Measurements from ENCODE around the gene TEF. TPM values are rescaled to one million over a fixed set of nuclear protein-coding genes. Genes with fewer than 3 reads are reported as not detected.
"Not testable (repeated sequence)": the region's sequence is repeated elsewhere in the genome, so short reads cannot be mapped to it uniquely, and the experiment has no call there.

Gene TEF
- polyA plus RNA-seq, 4 donors, result 6.1 to 11.8 (median 9.4) TPM

DNA sequence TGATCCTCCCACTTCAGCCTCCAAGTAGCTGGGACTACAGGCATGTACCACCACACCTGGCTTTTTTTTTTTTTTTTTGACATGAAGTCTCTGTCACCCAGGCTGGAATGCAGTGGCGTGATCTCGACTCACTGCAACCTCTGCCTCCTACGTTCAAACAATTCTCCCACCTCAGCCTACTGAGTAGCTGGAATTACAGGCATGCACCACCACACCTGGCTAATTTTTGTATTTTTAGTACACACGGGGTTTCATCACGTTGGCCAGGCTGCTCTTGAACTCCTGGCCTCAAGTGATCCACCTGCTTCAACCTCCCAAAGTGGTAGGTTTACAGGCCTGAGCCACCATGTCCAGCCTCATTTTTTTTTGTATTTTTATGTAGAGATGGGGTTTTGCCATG is 58.8 kb downstream of the TEF start:
- FAIRE-seq, DNase-seq: not testable (repeated sequence)
- H3K36me3 ChIP-seq (ENCODE audit: control insufficient read depth in 3 of 3, insufficient read depth in 2 of 3, low read depth in 1 of 3, low read length in 3 of 3), result peaks cover 8 to 65% (median 14%) of the 10 kb centered on the region in 3 donors

DNA sequence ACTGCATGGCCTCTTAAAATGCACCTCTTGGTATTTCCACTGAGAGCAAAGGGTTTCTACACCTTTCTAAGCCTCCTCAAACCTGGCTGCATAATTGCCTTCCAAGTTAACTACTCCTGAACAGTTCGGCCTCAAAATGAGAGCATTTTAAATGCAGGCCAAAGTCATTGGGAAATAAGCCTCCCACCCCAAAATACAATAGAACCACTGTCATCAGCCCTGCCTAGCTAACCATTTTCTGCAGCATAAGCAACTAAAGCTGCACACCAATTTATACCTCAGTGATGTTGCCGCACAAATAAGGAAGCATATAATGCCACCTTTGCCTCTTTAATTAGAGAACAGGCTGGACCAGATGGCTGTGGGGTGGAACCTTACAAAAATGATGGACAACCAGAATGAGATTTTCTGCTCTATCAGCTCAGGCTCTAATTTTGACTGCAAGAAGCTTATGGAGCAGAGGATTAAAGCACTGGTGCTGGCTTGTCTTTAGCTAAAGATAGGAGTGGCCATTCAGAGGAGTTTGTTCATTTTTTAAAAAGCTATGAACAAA is 60.6 kb downstream of the TEF start:
- Histone ChIP-seq H3K27me3 (ENCODE audit: control insufficient read depth in 3 of 3, insufficient read depth in 3 of 3, low read length in 3 of 3) (no peaks in the 10 kb centered on the region), H3K27ac (ENCODE audit: low read depth in 1 of 3, low read length in 2 of 3) (peak overlapping the region in 1 of 3 donors; percentile 17), H3K4me1 (ENCODE audit: control insufficient read depth in 3 of 3, insufficient read depth in 2 of 3, low read depth in 1 of 3, low read length in 2 of 3) (peaks cover 0 to 14% (median 0%) of the 10 kb centered on the region in 3 donors), H3K9me3 (ENCODE audit: control insufficient read depth in 2 of 2, insufficient read depth in 1 of 2, low read depth in 1 of 2, low read length in 1 of 2) (no peaks in the 10 kb centered on the region), H3K36me3 (ENCODE audit: control insufficient read depth in 3 of 3, insufficient read depth in 2 of 3, low read depth in 1 of 3, low read length in 3 of 3) (peaks cover 1 to 47% (median 2%) of the 10 kb centered on the region in 3 donors), H3K4me3 (ENCODE audit: low read depth in 1 of 3, low read length in 3 of 3) (no peak overlapping the region)
- 41 to 55% (median 53%) methylated on average over 2 of the region's 2 CpGs for WGBS, 3 donors
- DNase-seq, result peak in 1 of 2 donors; percentile 23
- FAIRE-seq, result no peak

More for the DNA sequence above, 58.8 kb downstream of the TEF start:
- H3K4me1 ChIP-seq (ENCODE audit: control insufficient read depth in 3 of 3, insufficient read depth in 2 of 3, low read depth in 1 of 3, low read length in 2 of 3), result peaks cover 0 to 14% (median 0%) of the 10 kb centered on the region in 3 donors
- not testable (repeated sequence) for H3K9me3 ChIP-seq (ENCODE audit: control insufficient read depth in 2 of 2, insufficient read depth in 1 of 2, low read depth in 1 of 2, low read length in 1 of 2); H3K27ac ChIP-seq (ENCODE audit: low read depth in 1 of 3, low read length in 2 of 3); H3K27me3 ChIP-seq (ENCODE audit: control insufficient read depth in 3 of 3, insufficient read depth in 3 of 3, low read length in 3 of 3); H3K4me3 ChIP-seq (ENCODE audit: low read depth in 1 of 3, low read length in 3 of 3)
- WGBS, 3 donors, result 81 to 89% (median 82%) methylated on average over 5 of the region's 5 CpGs

DNA sequence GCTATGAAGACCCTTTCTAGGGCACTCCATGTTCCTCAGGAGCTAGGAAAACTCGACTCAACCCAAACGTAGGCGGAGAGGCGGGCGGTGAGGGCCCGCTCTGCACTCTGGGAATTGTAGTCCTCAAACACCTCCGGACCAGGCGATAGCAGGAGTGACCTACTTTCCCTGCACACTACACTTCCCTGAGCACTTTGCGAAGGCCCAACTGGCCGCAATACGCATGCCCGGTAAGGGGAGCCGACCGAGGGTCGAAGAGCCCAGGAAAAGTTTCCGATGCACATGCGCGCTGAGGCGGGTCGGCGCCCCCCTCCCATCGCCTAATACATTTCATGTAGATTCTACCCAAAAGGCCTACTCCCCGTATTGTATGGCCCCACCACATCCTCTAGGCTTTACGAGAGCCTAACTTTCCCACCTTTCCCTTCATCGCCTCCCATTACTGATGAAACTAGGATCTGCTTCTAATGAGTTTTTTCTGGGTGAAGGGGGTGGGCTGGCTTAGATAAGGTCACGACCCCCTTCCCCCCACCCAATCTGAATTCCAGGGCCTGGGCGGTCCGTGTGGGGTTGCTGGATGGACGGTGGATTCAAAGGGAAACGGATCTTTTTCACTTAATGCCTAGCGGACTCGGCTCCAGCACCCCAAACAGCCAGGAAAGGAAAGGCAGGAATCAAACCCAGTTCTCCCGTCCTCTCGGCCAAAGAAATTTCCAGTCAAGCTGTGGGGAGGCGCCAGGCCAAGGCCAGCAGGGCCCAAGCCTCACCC is 62.8 kb downstream of the TEF start:
- Histone ChIP-seq H3K4me3 (ENCODE audit: low read depth in 1 of 3, low read length in 3 of 3) (peak overlapping the region; percentile 68 to 97 (median 90)), H3K4me1 (ENCODE audit: control insufficient read depth in 3 of 3, insufficient read depth in 2 of 3, low read depth in 1 of 3, low read length in 2 of 3) (peaks cover 0 to 22% (median 0%) of the 10 kb centered on the region in 3 donors), H3K36me3 (ENCODE audit: control insufficient read depth in 3 of 3, insufficient read depth in 2 of 3, low read depth in 1 of 3, low read length in 3 of 3) (peaks cover 0 to 30% (median 2%) of the 10 kb centered on the region in 3 donors), H3K9me3 (ENCODE audit: control insufficient read depth in 2 of 2, insufficient read depth in 1 of 2, low read depth in 1 of 2, low read length in 1 of 2) (no peaks in the 10 kb centered on the region), H3K27ac (ENCODE audit: low read depth in 1 of 3, low read length in 2 of 3) (peak overlapping the region; percentile 81 to 100 (median 95)), H3K27me3 (ENCODE audit: control insufficient read depth in 3 of 3, insufficient read depth in 3 of 3, low read length in 3 of 3) (no peaks in the 10 kb centered on the region)
- WGBS, 3 donors, result 0% methylated on average over 35 of the region's 35 CpGs
- DNase-seq (peak; percentile 93 to 96), FAIRE-seq (no peak)

DNA sequence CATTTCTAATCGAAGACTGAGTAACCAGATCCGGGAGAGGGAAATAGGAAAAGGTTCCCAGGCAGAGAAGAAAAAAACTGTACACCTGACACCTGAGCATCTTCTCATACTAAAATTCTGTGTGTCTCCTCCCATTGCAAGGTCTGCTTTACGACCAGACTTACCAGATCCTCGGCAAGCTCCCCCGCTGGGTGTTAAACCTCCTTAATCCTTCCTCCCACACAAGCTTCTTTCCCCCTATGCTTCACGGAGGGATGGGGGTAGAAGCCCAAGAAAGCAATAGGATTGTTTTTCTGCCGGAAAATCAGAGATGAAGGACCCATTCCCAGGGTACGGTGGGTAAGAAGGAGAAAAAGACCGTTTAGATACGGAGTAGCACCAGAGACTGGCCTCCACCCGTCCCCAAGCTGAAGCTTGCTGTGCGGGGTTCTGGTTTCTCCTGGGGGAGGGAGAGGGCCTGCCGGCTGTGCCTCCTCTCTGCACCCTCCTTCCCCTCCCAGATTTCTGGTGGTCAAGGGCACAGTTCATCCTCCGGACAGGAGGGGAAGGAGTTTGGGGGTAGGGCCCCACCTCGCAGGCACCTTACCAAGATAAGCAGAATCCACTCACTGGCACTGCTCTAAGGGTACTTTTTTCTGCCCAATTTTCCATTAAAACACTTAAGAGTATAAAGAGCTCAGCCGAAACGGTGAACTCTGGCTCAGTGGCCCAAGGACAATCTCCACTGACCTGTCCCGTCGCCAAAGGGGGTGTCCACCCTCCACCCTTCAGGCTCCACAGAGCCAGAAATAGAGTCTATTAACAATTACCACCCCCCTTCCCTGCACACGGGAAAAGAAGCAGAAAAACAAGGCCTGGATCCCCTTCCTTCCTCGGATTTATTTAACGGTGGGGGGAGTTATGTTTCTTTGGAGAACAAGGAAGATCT is 63.7 kb downstream of the TEF start:
- H3K27ac ChIP-seq (ENCODE audit: low read depth in 1 of 3, low read length in 2 of 3), result peak overlapping the region; percentile 81 to 100 (median 95)
- H3K9me3 ChIP-seq (ENCODE audit: control insufficient read depth in 2 of 2, insufficient read depth in 1 of 2, low read depth in 1 of 2, low read length in 1 of 2), result no peaks in the 10 kb centered on the region
- peak overlapping the region; percentile 68 to 97 (median 90) for H3K4me3 ChIP-seq (ENCODE audit: low read depth in 1 of 3, low read length in 3 of 3)
- DNase-seq, result peak; percentile 51 to 57
- H3K36me3 ChIP-seq (ENCODE audit: control insufficient read depth in 3 of 3, insufficient read depth in 2 of 3, low read depth in 1 of 3, low read length in 3 of 3), result peaks cover 0 to 23% (median 2%) of the 10 kb centered on the region in 3 donors
- H3K27me3 ChIP-seq (ENCODE audit: control insufficient read depth in 3 of 3, insufficient read depth in 3 of 3, low read length in 3 of 3), result no peaks in the 10 kb centered on the region
- FAIRE-seq, result no peak
- WGBS, 3 donors, result 0 to 1% (median 0%) methylated on average over 22 of the region's 22 CpGs
- H3K4me1 ChIP-seq (ENCODE audit: control insufficient read depth in 3 of 3, insufficient read depth in 2 of 3, low read depth in 1 of 3, low read length in 2 of 3), result peaks cover 0 to 22% (median 0%) of the 10 kb centered on the region in 3 donors

DNA sequence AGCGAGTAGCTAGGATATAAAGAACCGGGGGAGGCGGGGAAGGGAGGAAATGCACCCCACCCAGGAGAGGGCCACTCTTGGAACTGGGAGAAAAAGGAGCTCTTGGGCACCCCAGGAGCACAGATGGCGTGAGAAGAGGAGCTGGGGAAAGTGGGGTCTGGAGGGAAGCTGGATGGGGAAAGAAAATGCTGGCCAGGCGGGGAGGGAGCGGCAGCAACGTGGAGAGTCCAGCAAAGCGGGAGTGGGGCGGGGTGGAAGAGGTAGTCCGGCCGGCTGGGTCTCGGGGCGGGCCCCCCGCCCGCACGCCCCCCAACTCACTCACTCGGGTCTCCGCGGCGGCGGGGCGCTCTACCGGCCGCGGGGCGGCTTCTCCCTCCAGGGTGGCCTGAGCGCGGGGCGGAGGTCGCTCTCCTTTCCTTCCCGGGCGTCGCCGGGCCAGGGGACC is 64.3 kb downstream of the TEF start:
- Histone ChIP-seq H3K36me3 (ENCODE audit: control insufficient read depth in 3 of 3, insufficient read depth in 2 of 3, low read depth in 1 of 3, low read length in 3 of 3) (peaks cover 0 to 16% (median 2%) of the 10 kb centered on the region in 3 donors), H3K4me1 (ENCODE audit: control insufficient read depth in 3 of 3, insufficient read depth in 2 of 3, low read depth in 1 of 3, low read length in 2 of 3) (peaks cover 0 to 22% (median 0%) of the 10 kb centered on the region in 3 donors), H3K27me3 (ENCODE audit: control insufficient read depth in 3 of 3, insufficient read depth in 3 of 3, low read length in 3 of 3) (no peaks in the 10 kb centered on the region), H3K4me3 (ENCODE audit: low read depth in 1 of 3, low read length in 3 of 3) (peak overlapping the region; percentile 68 to 97 (median 90)), H3K27ac (ENCODE audit: low read depth in 1 of 3, low read length in 2 of 3) (peak overlapping the region; percentile 81 to 100 (median 95)), H3K9me3 (ENCODE audit: control insufficient read depth in 2 of 2, insufficient read depth in 1 of 2, low read depth in 1 of 2, low read length in 1 of 2) (no peaks in the 10 kb centered on the region)
- FAIRE-seq (no peak), DNase-seq (no peak)
- 0 to 2% (median 1%) methylated on average over 20 to 34 of the region's 34 CpGs for WGBS, 3 donors

DNA sequence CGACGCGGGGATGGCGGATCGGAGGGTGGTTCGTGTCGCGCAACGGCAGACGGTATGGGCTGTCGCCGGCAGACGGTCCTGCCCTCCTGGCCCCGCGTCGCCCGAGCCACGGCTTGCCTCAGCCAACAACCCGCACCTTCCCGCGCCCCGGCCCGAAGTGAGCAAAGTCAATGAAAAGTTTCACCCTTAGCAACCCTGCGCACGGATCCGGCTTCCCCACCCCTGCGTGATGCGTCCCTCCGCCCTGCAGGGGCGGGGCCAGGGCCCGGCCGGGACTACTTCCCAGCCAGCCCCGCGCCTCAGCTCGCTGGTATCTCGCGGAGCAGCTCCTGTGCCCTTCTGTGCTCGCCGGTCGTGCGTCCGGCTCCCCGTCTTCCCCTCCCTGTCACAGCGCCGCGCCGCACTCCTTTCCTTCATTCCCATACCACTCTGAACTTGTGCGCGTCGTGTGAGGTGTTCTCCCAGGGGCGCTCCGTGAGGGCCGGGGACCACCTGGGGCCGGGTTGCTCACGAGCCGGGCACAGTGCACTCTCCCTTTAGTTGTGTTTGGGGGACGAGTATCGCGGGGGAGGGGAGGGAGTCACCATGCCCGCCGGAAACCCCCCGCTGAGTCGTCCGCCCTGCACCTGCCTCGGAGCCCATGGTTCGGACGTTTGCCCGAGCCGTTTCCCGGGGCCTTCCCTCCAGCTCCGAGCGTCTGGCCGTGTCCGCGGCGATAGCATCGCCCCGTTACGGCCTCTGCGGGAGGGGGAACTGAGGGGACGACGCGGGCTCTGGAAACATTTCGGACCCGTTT is 65.1 kb downstream of the TEF start, which contains the start of gene TOB2:
Gene TOB2, minus strand, starts transcription at position 163 of the 796 bp plus-strand sequence. CDS start 9,456 bp downstream, outside the sequence.
- H3K4me3 ChIP-seq (ENCODE audit: low read depth in 1 of 3, low read length in 3 of 3), result peak within 1 kb of the TSS; percentile 68 to 97 (median 90)
- peak; percentile 95 to 98 for DNase-seq
- H3K4me1 ChIP-seq (ENCODE audit: control insufficient read depth in 3 of 3, insufficient read depth in 2 of 3, low read depth in 1 of 3, low read length in 2 of 3), result peaks cover 0 to 22% (median 0%) of the 10 kb centered on the region in 3 donors
- WGBS, 3 donors, result 0 to 1% (median 0%) methylated on average over 70 to 85 of the region's 85 CpGs
- peak within 1 kb of the TSS; percentile 91 to 100 (median 95) for H3K27ac ChIP-seq (ENCODE audit: low read depth in 1 of 3, low read length in 2 of 3)
- H3K36me3 ChIP-seq (ENCODE audit: control insufficient read depth in 3 of 3, insufficient read depth in 2 of 3, low read depth in 1 of 3, low read length in 3 of 3), result peaks cover 0 to 13% (median 2%) of the 10 kb centered on the region in 3 donors
- no peaks in the 10 kb centered on the region for H3K27me3 ChIP-seq (ENCODE audit: control insufficient read depth in 3 of 3, insufficient read depth in 3 of 3, low read length in 3 of 3)
- H3K9me3 ChIP-seq (ENCODE audit: control insufficient read depth in 2 of 2, insufficient read depth in 1 of 2, low read depth in 1 of 2, low read length in 1 of 2), result no peaks in the 10 kb centered on the region
- no peak for FAIRE-seq

DNA sequence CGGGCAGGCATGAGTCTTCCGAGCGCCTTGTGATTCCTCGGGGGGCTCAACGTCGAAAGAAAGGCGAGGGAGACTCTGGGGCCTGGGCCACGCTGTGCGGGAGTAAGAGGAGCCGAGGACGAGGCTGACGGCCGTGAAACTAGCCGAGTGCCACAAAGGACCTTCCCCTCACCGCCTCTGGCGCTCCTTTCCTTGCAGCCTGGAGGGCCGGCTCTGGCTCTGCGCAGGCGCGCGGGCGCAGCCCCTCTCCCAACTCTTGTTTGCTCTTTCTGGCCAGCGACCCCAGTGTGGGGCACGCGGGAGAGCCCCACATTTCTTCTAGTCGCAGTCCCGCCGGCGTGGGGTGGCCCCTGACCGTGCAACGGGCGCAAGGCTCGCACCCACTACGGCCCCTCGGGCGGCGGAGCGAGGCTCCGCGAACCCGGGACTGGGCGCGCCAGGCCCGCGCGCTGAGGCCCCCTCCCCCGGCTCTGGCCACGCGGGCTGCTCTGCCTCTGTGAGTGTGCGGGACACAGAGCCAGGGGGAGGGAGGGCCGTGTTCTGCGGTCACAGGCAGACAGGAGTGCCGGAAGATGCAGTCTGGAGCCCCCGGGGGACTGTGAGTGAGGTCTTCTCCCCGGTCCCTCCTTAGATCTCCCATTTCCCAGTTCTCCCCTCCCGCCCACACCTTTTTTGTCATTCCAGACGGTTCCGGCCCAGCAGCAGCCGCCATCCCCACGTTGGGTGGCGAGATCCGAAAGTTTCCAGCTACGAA is 65.9 kb downstream of the TEF start:
- no peaks in the 10 kb centered on the region for H3K27me3 ChIP-seq (ENCODE audit: control insufficient read depth in 3 of 3, insufficient read depth in 3 of 3, low read length in 3 of 3)
- H3K36me3 ChIP-seq (ENCODE audit: control insufficient read depth in 3 of 3, insufficient read depth in 2 of 3, low read depth in 1 of 3, low read length in 3 of 3), result peaks cover 0 to 13% (median 2%) of the 10 kb centered on the region in 3 donors
- DNase-seq (peak; percentile 64 to 80), FAIRE-seq (no peak)
- peaks cover 0 to 19% (median 0%) of the 10 kb centered on the region in 3 donors for H3K4me1 ChIP-seq (ENCODE audit: control insufficient read depth in 3 of 3, insufficient read depth in 2 of 3, low read depth in 1 of 3, low read length in 2 of 3)
- H3K9me3 ChIP-seq (ENCODE audit: control insufficient read depth in 2 of 2, insufficient read depth in 1 of 2, low read depth in 1 of 2, low read length in 1 of 2), result no peaks in the 10 kb centered on the region
- WGBS, 3 donors, result 0% methylated on average over 54 to 63 of the region's 63 CpGs
- H3K4me3 ChIP-seq (ENCODE audit: low read depth in 1 of 3, low read length in 3 of 3), result peak overlapping the region; percentile 68 to 97 (median 90)
- peak overlapping the region; percentile 91 to 100 (median 95) for H3K27ac ChIP-seq (ENCODE audit: low read depth in 1 of 3, low read length in 2 of 3)
